CD4-positive, CD25-positive, alpha-beta regulatory T cell (primary cell): ENCODE measurements around the gene GYPA. TPM values are rescaled to one million over a fixed set of nuclear protein-coding genes. Genes with fewer than 3 reads are reported as not detected.
A peak's percentile ranks its signal among the peaks of the same experiment; 100 is the strongest.
"Not testable (repeated sequence)": the region's sequence is repeated elsewhere in the genome, so short reads cannot be mapped to it uniquely, and the experiment has no call there.

Experiments
- ATAC-seq, 2 donors: fragments of 150-1000 bp; cut with Tn5 transposase; one replicate each; pipeline ENCODE4 v1.10.0; 2021; ENCODE audit warnings: low read depth in 2 of 2, moderate number of reproducible peaks in 2 of 2, moderate library complexity in 1 of 2
- DNase-seq, 3 donors: peaks; one replicate each; pipeline versions ENCODE4 v3.0.0 to v3.0.0-alpha.2; 2012 to 2022; ENCODE audit warnings: mixed read lengths in 1 of 3
- H3K27ac ChIP-seq: one replicate; pipeline ENCODE4 v1.7.0; 2013; ENCODE audit warnings: mild to moderate bottlenecking, low read length; ENCODE audit not compliant: insufficient read depth, poor library complexity, severe bottlenecking
- H3K27me3 ChIP-seq: one replicate; pipeline ENCODE4 v1.7.0; 2013; ENCODE audit warnings: low read length; ENCODE audit not compliant: control insufficient read depth, insufficient read depth
- H3K36me3 ChIP-seq: one replicate; pipeline ENCODE4 v1.7.0; 2013; ENCODE audit warnings: mild to moderate bottlenecking, low read length, moderate library complexity; ENCODE audit not compliant: control insufficient read depth, insufficient read depth
- H3K4me1 ChIP-seq: 2 replicates; pipeline ENCODE4 v1.7.0; 2013; ENCODE audit warnings: mild to moderate bottlenecking, low read length; ENCODE audit not compliant: insufficient read depth, control insufficient read depth, poor library complexity, severe bottlenecking
- H3K4me3 ChIP-seq: one replicate; pipeline ENCODE4 v1.7.0; 2013; ENCODE audit warnings: low read depth, mild to moderate bottlenecking, low read length, moderate library complexity
- H3K9me3 ChIP-seq, 2 experiments: 1 replicate in 1 of 2; 2 replicates in 1 of 2; pipeline ENCODE4 v1.7.0; 2013; ENCODE audit warnings: low read length in 2 of 2, mild to moderate bottlenecking in 1 of 2, moderate library complexity in 1 of 2; ENCODE audit not compliant: control insufficient read depth in 2 of 2
- H3K27ac Mint-ChIP-seq, 3 donors: one replicate each; pipeline ENCODE4 v1.8.0; 2020 to 2022; ENCODE audit warnings: mild to moderate bottlenecking in 3 of 3, mixed read lengths in 3 of 3, moderate library complexity in 2 of 3
- H3K27me3 Mint-ChIP-seq: one replicate; pipeline ENCODE4 v1.8.0; 2022; ENCODE audit warnings: mild to moderate bottlenecking, mixed read lengths
- H3K36me3 Mint-ChIP-seq: one replicate; pipeline ENCODE4 v1.8.0; 2020; ENCODE audit warnings: mixed read lengths
- H3K4me1 Mint-ChIP-seq, 4 donors: one replicate each; pipeline ENCODE4 v1.8.0; 2020 to 2022; ENCODE audit warnings: mixed read lengths in 4 of 4, mild to moderate bottlenecking in 1 of 4
- H3K4me3 Mint-ChIP-seq, 4 donors: one replicate each; pipeline ENCODE4 v1.8.0; 2020 to 2022; ENCODE audit warnings: mild to moderate bottlenecking in 4 of 4, mixed read lengths in 4 of 4, moderate library complexity in 3 of 4
- H3K9me3 Mint-ChIP-seq, 7 donors: one replicate each; pipeline ENCODE4 v1.8.0; 2020 to 2022; ENCODE audit warnings: mixed read lengths in 7 of 7, mild to moderate bottlenecking in 3 of 7, moderate library complexity in 2 of 7
- polyA plus RNA-seq, 4 donors: library from polyadenylated mRNA; unstranded; fragments of 300-500 nt; fragmentation: Illumina TruSeq; gene quantifications; one replicate each; pipeline ENCODE4 v1.2.3, GENCODE V29; 2021
- total RNA-seq: library from RNA; stranded (reverse); gene quantifications from one replicate; pipeline ENCODE4 v1.2.3, GENCODE V29; 2022

The GYPA gene
- total and polyA plus RNA-seq, 5 donors from 2014 or later = not detected

GRCh38 chr4:144139547-144139946, 971 bp downstream of the GYPA start:
- H3K36me3 ChIP-seq, H3K36me3 Mint-ChIP-seq, H3K4me1 ChIP-seq, H3K9me3 Mint-ChIP-seq, H3K27ac Mint-ChIP-seq, H3K27me3 ChIP-seq, DNase-seq, H3K27me3 Mint-ChIP-seq, ATAC-seq, H3K27ac ChIP-seq, H3K4me3 ChIP-seq, H3K4me3 Mint-ChIP-seq, H3K9me3 ChIP-seq, H3K4me1 Mint-ChIP-seq: not testable (repeated sequence)

GRCh38 chr4:144138239-144138638, 2.3 kb downstream of the GYPA start:
- not testable (repeated sequence) for H3K27ac Mint-ChIP-seq, H3K36me3 ChIP-seq, H3K4me3 Mint-ChIP-seq, DNase-seq, H3K4me3 ChIP-seq, H3K9me3 ChIP-seq, H3K27me3 ChIP-seq, H3K9me3 Mint-ChIP-seq, H3K27ac ChIP-seq, H3K36me3 Mint-ChIP-seq, H3K4me1 ChIP-seq, H3K27me3 Mint-ChIP-seq, H3K4me1 Mint-ChIP-seq, ATAC-seq

GRCh38 chr4:144137137-144137931, 3.2 kb downstream of the GYPA start:
- H3K27me3 ChIP-seq, H3K27ac ChIP-seq, H3K4me1 Mint-ChIP-seq, DNase-seq, H3K27me3 Mint-ChIP-seq, H3K9me3 Mint-ChIP-seq, H3K4me3 Mint-ChIP-seq, H3K4me1 ChIP-seq, H3K36me3 Mint-ChIP-seq, ATAC-seq, H3K9me3 ChIP-seq, H3K36me3 ChIP-seq, H3K4me3 ChIP-seq: not testable (repeated sequence)
- peak overlapping the region in 1 of 3 donors; percentile 35 for H3K27ac Mint-ChIP-seq

DNA sequence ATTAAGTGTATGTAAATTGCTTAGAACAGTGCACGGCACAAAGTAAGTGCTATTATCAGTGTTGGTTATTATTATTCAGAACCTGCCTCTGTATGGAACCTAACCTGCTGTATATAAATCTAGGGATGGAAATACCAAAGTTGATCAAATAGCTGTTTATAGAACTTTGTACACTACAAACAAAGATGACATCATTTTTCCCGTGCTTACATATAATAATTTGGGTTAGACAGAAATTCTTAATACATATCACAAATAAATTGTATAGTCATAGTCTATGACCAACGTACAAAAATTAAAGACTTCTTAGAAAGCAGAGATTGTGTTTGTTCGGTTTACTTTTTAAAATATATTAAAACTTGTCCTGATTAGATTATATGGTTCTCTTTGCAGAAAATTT, 4.3 kb downstream of the GYPA start:
- not testable (repeated sequence) for H3K4me1 ChIP-seq, H3K27me3 ChIP-seq, H3K9me3 Mint-ChIP-seq, DNase-seq, H3K4me1 Mint-ChIP-seq, H3K27ac ChIP-seq, ATAC-seq, H3K27me3 Mint-ChIP-seq, H3K27ac Mint-ChIP-seq, H3K36me3 ChIP-seq, H3K4me3 ChIP-seq, H3K4me3 Mint-ChIP-seq, H3K9me3 ChIP-seq, H3K36me3 Mint-ChIP-seq

DNA sequence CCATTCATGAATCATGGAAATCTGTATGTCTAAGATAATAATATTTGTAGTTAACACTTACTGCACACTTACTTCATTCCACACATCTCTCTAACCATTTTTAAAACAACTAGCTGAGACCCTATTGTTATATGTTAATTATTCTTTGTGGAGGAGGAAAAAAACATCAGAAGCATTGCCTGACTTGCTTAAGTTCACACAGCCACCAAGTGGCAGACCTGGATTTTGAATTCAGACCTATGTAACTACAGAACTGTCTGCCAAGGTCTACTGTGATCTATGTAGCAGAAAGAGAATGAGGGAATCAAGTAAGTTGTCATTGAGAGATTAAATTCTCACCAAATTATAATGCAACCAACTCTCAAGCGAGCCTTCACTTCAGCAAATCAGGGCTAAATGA, 10.4 kb downstream of the GYPA start:
- not testable (repeated sequence) for H3K4me3 ChIP-seq, H3K27me3 ChIP-seq, DNase-seq, H3K27me3 Mint-ChIP-seq, H3K4me3 Mint-ChIP-seq, H3K36me3 ChIP-seq, H3K27ac Mint-ChIP-seq, H3K9me3 Mint-ChIP-seq, H3K9me3 ChIP-seq, ATAC-seq, H3K4me1 ChIP-seq, H3K4me1 Mint-ChIP-seq, H3K27ac ChIP-seq, H3K36me3 Mint-ChIP-seq

DNA sequence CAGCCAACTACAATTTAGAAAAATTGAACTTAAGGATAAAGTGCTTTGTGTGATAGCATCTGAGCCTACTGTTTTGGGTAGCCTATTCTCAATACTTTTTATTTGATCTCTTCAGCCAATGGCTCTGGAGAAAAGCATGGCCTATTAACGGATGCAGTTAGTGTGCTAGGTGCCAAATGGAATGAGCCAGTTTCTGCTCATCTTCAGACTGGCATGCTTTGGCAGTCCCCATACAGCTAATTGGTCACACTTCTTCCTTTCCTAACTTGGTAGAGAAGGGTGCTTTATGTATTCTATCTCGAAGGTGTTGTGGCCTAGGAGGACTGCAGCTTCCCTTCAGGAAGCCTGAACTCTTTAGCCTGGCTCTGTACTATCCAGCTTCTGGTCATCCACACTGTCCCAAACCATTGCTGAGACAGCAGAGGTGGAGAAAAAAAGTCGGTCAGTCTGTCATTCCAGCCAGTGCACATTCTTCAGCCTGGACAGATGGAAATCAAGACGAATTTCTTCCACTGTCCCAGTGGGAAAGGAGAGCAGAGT, 11.1 kb downstream of the GYPA start:
- DNase-seq, H3K4me3 Mint-ChIP-seq, H3K36me3 Mint-ChIP-seq, H3K27me3 ChIP-seq, H3K4me1 Mint-ChIP-seq, ATAC-seq, H3K27ac Mint-ChIP-seq, H3K4me1 ChIP-seq, H3K4me3 ChIP-seq, H3K27ac ChIP-seq, H3K9me3 ChIP-seq, H3K9me3 Mint-ChIP-seq, H3K27me3 Mint-ChIP-seq, H3K36me3 ChIP-seq: not testable (repeated sequence)

DNA sequence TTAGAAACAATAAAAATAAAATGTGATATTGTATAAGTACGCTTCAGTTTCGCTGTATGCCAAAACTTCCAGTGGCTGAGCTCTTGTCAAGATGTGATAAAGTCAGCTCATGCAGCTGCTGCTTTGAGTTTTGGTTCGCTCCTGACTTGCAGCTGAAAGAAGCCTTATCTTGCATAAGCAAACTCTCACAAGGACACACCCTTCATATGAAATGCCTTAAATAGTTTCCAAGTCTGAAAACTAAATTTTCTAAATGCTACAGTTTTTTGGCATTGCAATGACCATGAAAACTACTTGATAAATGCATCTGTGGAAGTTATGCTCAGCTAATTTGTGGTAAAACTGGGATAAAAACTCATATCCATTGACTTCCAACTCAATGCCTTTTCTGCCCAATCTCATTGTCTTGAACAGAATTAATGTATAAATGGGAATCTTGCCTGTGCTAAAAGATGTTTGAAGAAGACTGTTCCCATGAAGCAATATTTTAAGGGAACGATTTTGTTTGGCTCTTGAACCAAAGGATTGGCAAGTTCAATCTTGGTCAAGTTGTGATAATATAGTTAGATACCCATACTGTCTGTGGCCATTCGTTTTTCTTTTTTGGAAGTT, 11.7 kb downstream of the GYPA start:
- H3K4me3 Mint-ChIP-seq, H3K27ac Mint-ChIP-seq, H3K36me3 Mint-ChIP-seq, H3K4me1 Mint-ChIP-seq, H3K9me3 Mint-ChIP-seq, H3K4me3 ChIP-seq, H3K9me3 ChIP-seq, H3K4me1 ChIP-seq, H3K27ac ChIP-seq, DNase-seq, ATAC-seq, H3K27me3 Mint-ChIP-seq, H3K36me3 ChIP-seq, H3K27me3 ChIP-seq: not testable (repeated sequence)

DNA sequence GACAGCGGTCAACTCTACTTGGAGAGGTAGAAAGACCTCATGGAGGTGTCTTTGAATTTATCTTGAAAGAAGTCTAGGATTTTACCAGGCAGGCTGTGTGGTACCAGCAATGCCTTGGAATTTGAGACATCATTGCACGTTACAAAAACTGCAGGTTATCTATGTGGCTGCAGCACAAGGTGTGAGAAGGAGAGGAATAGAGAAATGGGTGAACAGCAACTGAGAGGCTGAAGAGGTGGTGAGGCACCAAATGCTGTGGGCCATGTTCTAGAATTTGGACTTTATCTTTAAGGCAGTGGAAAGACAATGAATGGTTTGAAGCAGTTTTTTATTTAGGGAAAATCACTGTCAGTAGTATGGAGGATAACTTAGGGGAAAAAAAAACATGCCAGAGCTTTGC, 15.4 kb downstream of the GYPA start:
- H3K9me3 ChIP-seq, H3K9me3 Mint-ChIP-seq, H3K27me3 Mint-ChIP-seq, H3K4me3 ChIP-seq, H3K27ac ChIP-seq, H3K4me3 Mint-ChIP-seq, H3K27me3 ChIP-seq, H3K36me3 Mint-ChIP-seq, H3K27ac Mint-ChIP-seq, H3K4me1 ChIP-seq, ATAC-seq, H3K4me1 Mint-ChIP-seq, H3K36me3 ChIP-seq, DNase-seq: not testable (repeated sequence)
